CD1c-positive myeloid dendritic cell (primary cell): ENCODE data around the gene TSSK2.

Experiments
- DNase-seq: peaks from one replicate; pipeline ENCODE4 v3.0.0-alpha.2; 2016; ENCODE audit errors: extremely low spot score

TSSK2 gene

GRCh38 chr22:19106886-19107729, 24.0 kb upstream of the TSSK2 start:
- DNase-seq = no peak

- DNase-seq = no peak
Measured at GRCh38 chr22:19107730-19108074, 23.4 kb upstream of the TSSK2 start.

GRCh38 chr22:19108807-19109197, 22.3 kb upstream of the TSSK2 start:
- peak; percentile 30 for DNase-seq

GRCh38 chr22:19109198-19110063, 21.7 kb upstream of the TSSK2 start:
- peak; percentile 86 for DNase-seq

- DNase-seq = no peak
Measured at GRCh38 chr22:19110064-19110458, 21.0 kb upstream of the TSSK2 start.

- peak; percentile 27 for DNase-seq
Measured at GRCh38 chr22:19110646-19111045, 20.5 kb upstream of the TSSK2 start.

GRCh38 chr22:19111140-19111539, 20.0 kb upstream of the TSSK2 start:
- DNase-seq = no peak

GRCh38 chr22:19111584-19111983, 19.5 kb upstream of the TSSK2 start:
- DNase-seq = no peak

GRCh38 chr22:19113429-19113828, 17.7 kb upstream of the TSSK2 start:
- DNase-seq = no peak

GRCh38 chr22:19114984-19115552, 16.0 kb upstream of the TSSK2 start:
- DNase-seq = no peak

- DNase-seq = no peak
Measured at GRCh38 chr22:19115628-19116027, 15.5 kb upstream of the TSSK2 start.

GRCh38 chr22:19117111-19117512, 14.0 kb upstream of the TSSK2 start:
- no peak for DNase-seq

- no peak for DNase-seq
Measured at GRCh38 chr22:19118329-19118880, 12.7 kb upstream of the TSSK2 start.

- no peak for DNase-seq
Measured at GRCh38 chr22:19119949-19120348, 11.2 kb upstream of the TSSK2 start.

- DNase-seq = no peak
Measured at GRCh38 chr22:19120829-19121630, 10.1 kb upstream of the TSSK2 start.

GRCh38 chr22:19121631-19122142, 9.4 kb upstream of the TSSK2 start:
- DNase-seq = peak; percentile 31

GRCh38 chr22:19122143-19122751, 8.9 kb upstream of the TSSK2 start, which contains the start of gene DGCR2:
Gene DGCR2 (minus strand): TSS chr22:19122412. CDS start chr22:19122206, 206 bp downstream.
- DNase-seq = peak; percentile 99

GRCh38 chr22:19122752-19123492, 8.2 kb upstream of the TSSK2 start:
- peak; percentile 51 for DNase-seq

- DNase-seq = no peak
Measured at GRCh38 chr22:19123936-19124335, 7.2 kb upstream of the TSSK2 start.

GRCh38 chr22:19124377-19124776, 6.7 kb upstream of the TSSK2 start:
- DNase-seq = no peak
